ENCODE measurements around the gene SORCS1. TPM values are rescaled to one million over a fixed set of nuclear protein-coding genes. Genes with fewer than 3 reads are reported as not detected.

SORCS1 gene
- total and polyA plus RNA-seq, 2 experiments from 2014 or later: 1.1 to 4.6 TPM

- Histone ChIP-seq H3K36me3 (replicated peaks; ENCODE audit: insufficient read depth, low read depth) (no peaks in the 10 kb centered on the region), H3K9me2 (replicated peaks; ENCODE audit: insufficient read depth) (no peaks in the 10 kb centered on the region), H3K4me3 (no peak overlapping the region), H3K27ac (no peak overlapping the region), H3K79me2 (no peaks in the 10 kb centered on the region), H3K27me3 (no peaks in the 10 kb centered on the region), H3K4me1 (ENCODE audit: insufficient read depth) (no peaks in the 10 kb centered on the region), H3K4me2 (no peak overlapping the region), H2AFZ (no peak overlapping the region), H4K20me1 (ENCODE audit: insufficient read depth, poor library complexity, severe bottlenecking) (no peaks in the 10 kb centered on the region), H3K9me3 (ENCODE audit: low read depth) (no peaks in the 10 kb centered on the region)
- TF ChIP-seq EZH2 (IDR thresholded peaks at IDR 0.05; ENCODE audit: borderline replicate concordance) (no peak), EZH2phosphoT487 (IDR thresholded peaks at IDR 0.05; ENCODE audit: low read depth, severe bottlenecking, unreplicated experiment) (no peak)
- DNase-seq (ENCODE audit: low spot score): no peak
- 69% methylated on average over 5 of the region's 5 CpGs for WGBS (ENCODE audit: low lambda C conversion rate, missing lambda C conversion rate)
These were observed 37.9 kb downstream of the SORCS1 start for GRCh38 chr10:107126512-107127065.

GRCh38 chr10:107122703-107123102 is 41.8 kb downstream of the SORCS1 start:
- no peak overlapping the region for H2AFZ ChIP-seq
- DNase-seq (ENCODE audit: low spot score): no peak
- TF ChIP-seq EZH2phosphoT487 (IDR thresholded peaks at IDR 0.05; ENCODE audit: low read depth, severe bottlenecking, unreplicated experiment) (no peak), EZH2 (IDR thresholded peaks at IDR 0.05; ENCODE audit: borderline replicate concordance) (no peak), CTCF (IDR thresholded peaks at IDR 0.05; ENCODE audit: poor library complexity) (no peak)
- no peaks in the 10 kb centered on the region for H3K9me3 ChIP-seq (ENCODE audit: low read depth)
- H4K20me1 ChIP-seq (ENCODE audit: insufficient read depth, poor library complexity, severe bottlenecking): no peaks in the 10 kb centered on the region
- no peaks in the 10 kb centered on the region for H3K9me2 ChIP-seq (replicated peaks; ENCODE audit: insufficient read depth)
- WGBS (ENCODE audit: low lambda C conversion rate, missing lambda C conversion rate): 68% methylated on average over 2 of the region's 2 CpGs
- H3K4me1 ChIP-seq (ENCODE audit: insufficient read depth): no peaks in the 10 kb centered on the region
- H3K27ac ChIP-seq: no peak overlapping the region
- H3K27me3 ChIP-seq: no peaks in the 10 kb centered on the region
- H3K4me3 ChIP-seq: no peak overlapping the region
- H3K4me2 ChIP-seq: no peak overlapping the region
- H3K36me3 ChIP-seq (replicated peaks; ENCODE audit: insufficient read depth, low read depth): no peaks in the 10 kb centered on the region
- no peaks in the 10 kb centered on the region for H3K79me2 ChIP-seq

- H3K4me2 ChIP-seq: no peak overlapping the region
- no peak overlapping the region for H3K27ac ChIP-seq
- no peaks in the 10 kb centered on the region for H3K9me3 ChIP-seq (ENCODE audit: low read depth)
- H3K27me3 ChIP-seq: no peaks in the 10 kb centered on the region
- DNase-seq (ENCODE audit: low spot score): no peak
- H2AFZ ChIP-seq: no peak overlapping the region
- H4K20me1 ChIP-seq (ENCODE audit: insufficient read depth, poor library complexity, severe bottlenecking): no peaks in the 10 kb centered on the region
- no peaks in the 10 kb centered on the region for H3K9me2 ChIP-seq (replicated peaks; ENCODE audit: insufficient read depth)
- no peak overlapping the region for H3K4me3 ChIP-seq
- no peaks in the 10 kb centered on the region for H3K4me1 ChIP-seq (ENCODE audit: insufficient read depth)
- no peaks in the 10 kb centered on the region for H3K79me2 ChIP-seq
- TF ChIP-seq EZH2phosphoT487 (IDR thresholded peaks at IDR 0.05; ENCODE audit: low read depth, severe bottlenecking, unreplicated experiment) (no peak), CTCF (IDR thresholded peaks at IDR 0.05; ENCODE audit: poor library complexity) (no peak), EZH2 (IDR thresholded peaks at IDR 0.05; ENCODE audit: borderline replicate concordance) (no peak)
- H3K36me3 ChIP-seq (replicated peaks; ENCODE audit: insufficient read depth, low read depth): no peaks in the 10 kb centered on the region
These were observed 45.6 kb downstream of the SORCS1 start for GRCh38 chr10:107118866-107119265.

- H3K4me3 ChIP-seq: no peak overlapping the region
- 65% methylated on average over 4 of the region's 4 CpGs for WGBS (ENCODE audit: low lambda C conversion rate, missing lambda C conversion rate)
- no peaks in the 10 kb centered on the region for H3K9me3 ChIP-seq (ENCODE audit: low read depth)
- DNase-seq (ENCODE audit: low spot score): no peak
- H3K27ac ChIP-seq: no peak overlapping the region
- H3K79me2 ChIP-seq: no peaks in the 10 kb centered on the region
- no peaks in the 10 kb centered on the region for H3K4me1 ChIP-seq (ENCODE audit: insufficient read depth)
- no peak overlapping the region for H3K4me2 ChIP-seq
- H4K20me1 ChIP-seq (ENCODE audit: insufficient read depth, poor library complexity, severe bottlenecking): no peaks in the 10 kb centered on the region
- TF ChIP-seq CTCF (IDR thresholded peaks at IDR 0.05; ENCODE audit: poor library complexity) (no peak), EZH2phosphoT487 (IDR thresholded peaks at IDR 0.05; ENCODE audit: low read depth, severe bottlenecking, unreplicated experiment) (no peak), EZH2 (IDR thresholded peaks at IDR 0.05; ENCODE audit: borderline replicate concordance) (no peak)
- H3K9me2 ChIP-seq (replicated peaks; ENCODE audit: insufficient read depth): no peaks in the 10 kb centered on the region
- no peaks in the 10 kb centered on the region for H3K36me3 ChIP-seq (replicated peaks; ENCODE audit: insufficient read depth, low read depth)
- H3K27me3 ChIP-seq: no peaks in the 10 kb centered on the region
- H2AFZ ChIP-seq: no peak overlapping the region
These were observed 60.4 kb downstream of the SORCS1 start for GRCh38 chr10:107104026-107104652.
